ENCODE measurements around the gene ACOT11. TPM values are rescaled to one million over a fixed set of nuclear protein-coding genes. Genes with fewer than 3 reads are reported as not detected.

The ACOT11 gene
- total and polyA plus RNA-seq, 7 experiments from 2014 or later = 0.06 to 2.3 (median 0.87) TPM; not detected in 1

GRCh38 chr1:54549181-54549924 lies 1.3 kb downstream of the ACOT11 start:
- ATAC-seq (no peak), DNase-seq (no peak)
- intact Hi-C loops (cut with micrococcal nuclease) = no loop called here
- CTCF ChIA-PET = no interaction called here
- no peaks in the 10 kb centered on the region for H3K27me3 ChIP-seq (ENCODE audit: control insufficient read depth in 2 of 2, insufficient read depth in 2 of 2, low read length in 2 of 2)
- Mint-ChIP-seq H3K9me3 (no peaks in the 10 kb centered on the region), H3K36me3 (no peaks in the 10 kb centered on the region), H3K4me1 (peaks cover 0 to 5% (median 0%) of the 10 kb centered on the region in 7 donors), H3K27ac (no peak overlapping the region), H3K4me3 (no peak overlapping the region), H3K27me3 (peaks cover 0 to 3% (median 0%) of the 10 kb centered on the region in 5 donors)
- no peaks in the 10 kb centered on the region for H3K36me3 ChIP-seq (ENCODE audit: control insufficient read depth in 2 of 3, insufficient read depth in 3 of 3, low read length in 3 of 3)
- no peak overlapping the region for H3K27ac ChIP-seq (ENCODE audit: low read depth, low read length)
- POLR2A ChIA-PET = no interaction called here
- no peaks in the 10 kb centered on the region for H3K9me3 ChIP-seq (ENCODE audit: control insufficient read depth in 2 of 3, low read length in 3 of 3)
- H3K4me1 ChIP-seq (ENCODE audit: control insufficient read depth in 2 of 2, insufficient read depth in 2 of 2, low read length in 2 of 2) = no peaks in the 10 kb centered on the region
- H3K4me3 ChIP-seq (ENCODE audit: low read length) = no peak overlapping the region

- intact Hi-C loops (cut with micrococcal nuclease) = no loop called here
- ATAC-seq (no peak), DNase-seq (no peak)
- peaks cover 0 to 5% (median 0%) of the 10 kb centered on the region in 7 donors for H3K4me1 Mint-ChIP-seq
- CTCF ChIA-PET = no interaction called here
- Histone ChIP-seq H3K4me3 (ENCODE audit: low read length) (no peak overlapping the region), H3K4me1 (ENCODE audit: control insufficient read depth in 2 of 2, insufficient read depth in 2 of 2, low read length in 2 of 2) (no peaks in the 10 kb centered on the region), H3K36me3 (ENCODE audit: control insufficient read depth in 2 of 3, insufficient read depth in 3 of 3, low read length in 3 of 3) (no peaks in the 10 kb centered on the region), H3K9me3 (ENCODE audit: control insufficient read depth in 2 of 3, low read length in 3 of 3) (no peaks in the 10 kb centered on the region), H3K27ac (ENCODE audit: low read depth, low read length) (no peak overlapping the region), H3K27me3 (ENCODE audit: control insufficient read depth in 2 of 2, insufficient read depth in 2 of 2, low read length in 2 of 2) (no peaks in the 10 kb centered on the region)
- H3K27ac Mint-ChIP-seq = peak overlapping the region in 1 of 9 donors; percentile 38
- peaks cover 0 to 6% (median 3%) of the 10 kb centered on the region in 5 donors for H3K27me3 Mint-ChIP-seq
- H3K36me3 Mint-ChIP-seq = peaks cover 0 to 3% (median 0%) of the 10 kb centered on the region in 5 donors
- H3K9me3 Mint-ChIP-seq = peaks cover 0 to 8% (median 0%) of the 10 kb centered on the region in 11 donors
- POLR2A ChIA-PET = interaction anchor here (0.6 kb wide), 1 partner anchor 10 kb away, joined by 3 read pairs; no protein-coding TSS in a partner anchor
- H3K4me3 Mint-ChIP-seq = no peak overlapping the region
Observed at GRCh38 chr1:54551891-54552290, 3.9 kb downstream of the ACOT11 start.

GRCh38 chr1:54553602-54554313 lies 5.7 kb downstream of the ACOT11 start:
- ChIA-PET POLR2A (no interaction called here), CTCF (interaction anchor here (0.7 kb wide), 1 partner anchor 10 kb away, joined by 3 read pairs; no protein-coding TSS in a partner anchor)
- no peaks in the 10 kb centered on the region for H3K27me3 ChIP-seq (ENCODE audit: control insufficient read depth in 2 of 2, insufficient read depth in 2 of 2, low read length in 2 of 2)
- H3K36me3 Mint-ChIP-seq = peaks cover 0 to 3% (median 0%) of the 10 kb centered on the region in 5 donors
- H3K36me3 ChIP-seq (ENCODE audit: control insufficient read depth in 2 of 3, insufficient read depth in 3 of 3, low read length in 3 of 3) = no peaks in the 10 kb centered on the region
- H3K9me3 ChIP-seq (ENCODE audit: control insufficient read depth in 2 of 3, low read length in 3 of 3) = no peaks in the 10 kb centered on the region
- peaks cover 0 to 8% (median 0%) of the 10 kb centered on the region in 11 donors for H3K9me3 Mint-ChIP-seq
- ATAC-seq (no peak), DNase-seq (no peak)
- intact Hi-C loops (cut with micrococcal nuclease) = no loop called here
- H3K27ac ChIP-seq (ENCODE audit: low read depth, low read length) = no peak overlapping the region
- peaks cover 0 to 4% (median 3%) of the 10 kb centered on the region in 5 donors for H3K27me3 Mint-ChIP-seq
- H3K4me1 ChIP-seq (ENCODE audit: control insufficient read depth in 2 of 2, insufficient read depth in 2 of 2, low read length in 2 of 2) = no peaks in the 10 kb centered on the region
- no peak overlapping the region for H3K4me3 Mint-ChIP-seq
- no peak overlapping the region for H3K27ac Mint-ChIP-seq
- H3K4me1 Mint-ChIP-seq = no peaks in the 10 kb centered on the region
- H3K4me3 ChIP-seq (ENCODE audit: low read length) = no peak overlapping the region

GRCh38 chr1:54556110-54556509 lies 8.1 kb downstream of the ACOT11 start:
- H3K27me3 Mint-ChIP-seq = peaks cover 0 to 4% (median 0%) of the 10 kb centered on the region in 5 donors
- Histone ChIP-seq H3K4me3 (ENCODE audit: low read length) (no peak overlapping the region), H3K27ac (ENCODE audit: low read depth, low read length) (no peak overlapping the region), H3K9me3 (ENCODE audit: control insufficient read depth in 2 of 3, low read length in 3 of 3) (no peaks in the 10 kb centered on the region), H3K27me3 (ENCODE audit: control insufficient read depth in 2 of 2, insufficient read depth in 2 of 2, low read length in 2 of 2) (no peaks in the 10 kb centered on the region), H3K36me3 (ENCODE audit: control insufficient read depth in 2 of 3, insufficient read depth in 3 of 3, low read length in 3 of 3) (no peaks in the 10 kb centered on the region), H3K4me1 (ENCODE audit: control insufficient read depth in 2 of 2, insufficient read depth in 2 of 2, low read length in 2 of 2) (no peaks in the 10 kb centered on the region)
- no peaks in the 10 kb centered on the region for H3K4me1 Mint-ChIP-seq
- H3K27ac Mint-ChIP-seq = no peak overlapping the region
- POLR2A ChIA-PET = no interaction called here
- no peak overlapping the region for H3K4me3 Mint-ChIP-seq
- intact Hi-C loops (cut with micrococcal nuclease) = no loop called here
- no peak for DNase-seq
- peaks cover 0 to 8% (median 0%) of the 10 kb centered on the region in 11 donors for H3K9me3 Mint-ChIP-seq
- H3K36me3 Mint-ChIP-seq = peaks cover 0 to 3% (median 0%) of the 10 kb centered on the region in 5 donors
- ATAC-seq = no peak
- CTCF ChIA-PET = no interaction called here

GRCh38 chr1:54557671-54558355 lies 9.8 kb downstream of the ACOT11 start:
- Mint-ChIP-seq H3K4me3 (no peak overlapping the region), H3K27me3 (peaks cover 0 to 4% (median 0%) of the 10 kb centered on the region in 5 donors), H3K27ac (no peak overlapping the region), H3K36me3 (peaks cover 0 to 3% (median 0%) of the 10 kb centered on the region in 5 donors), H3K4me1 (no peaks in the 10 kb centered on the region), H3K9me3 (peaks cover 0 to 8% (median 0%) of the 10 kb centered on the region in 11 donors)
- ChIA-PET CTCF (interaction anchor here (0.8 to 1.0 kb wide), 2 partner anchors 10 to 295 kb away, joined by 3 to 4 read pairs; partner anchors contain the start of gene ACOT11), POLR2A (no interaction called here)
- DNase-seq (no peak), ATAC-seq (no peak)
- no peaks in the 10 kb centered on the region for H3K36me3 ChIP-seq (ENCODE audit: control insufficient read depth in 2 of 3, insufficient read depth in 3 of 3, low read length in 3 of 3)
- H3K4me1 ChIP-seq (ENCODE audit: control insufficient read depth in 2 of 2, insufficient read depth in 2 of 2, low read length in 2 of 2) = no peaks in the 10 kb centered on the region
- H3K4me3 ChIP-seq (ENCODE audit: low read length) = no peak overlapping the region
- intact Hi-C loops (cut with micrococcal nuclease) = no loop called here
- H3K27ac ChIP-seq (ENCODE audit: low read depth, low read length) = no peak overlapping the region
- no peaks in the 10 kb centered on the region for H3K9me3 ChIP-seq (ENCODE audit: control insufficient read depth in 2 of 3, low read length in 3 of 3)
- H3K27me3 ChIP-seq (ENCODE audit: control insufficient read depth in 2 of 2, insufficient read depth in 2 of 2, low read length in 2 of 2) = no peaks in the 10 kb centered on the region

- Histone ChIP-seq H3K36me3 (ENCODE audit: control insufficient read depth in 2 of 3, insufficient read depth in 3 of 3, low read length in 3 of 3) (no peaks in the 10 kb centered on the region), H3K9me3 (ENCODE audit: control insufficient read depth in 2 of 3, low read length in 3 of 3) (no peaks in the 10 kb centered on the region), H3K4me1 (ENCODE audit: control insufficient read depth in 2 of 2, insufficient read depth in 2 of 2, low read length in 2 of 2) (no peaks in the 10 kb centered on the region), H3K27ac (ENCODE audit: low read depth, low read length) (no peak overlapping the region), H3K4me3 (ENCODE audit: low read length) (no peak overlapping the region), H3K27me3 (ENCODE audit: control insufficient read depth in 2 of 2, insufficient read depth in 2 of 2, low read length in 2 of 2) (no peaks in the 10 kb centered on the region)
- H3K27me3 Mint-ChIP-seq = peaks cover 0 to 4% (median 0%) of the 10 kb centered on the region in 5 donors
- H3K27ac Mint-ChIP-seq = no peak overlapping the region
- ChIA-PET POLR2A (no interaction called here), CTCF (interaction anchor here (0.8 to 1.0 kb wide), 2 partner anchors 11 to 296 kb away, joined by 3 to 4 read pairs; partner anchors contain the start of gene ACOT11)
- H3K4me3 Mint-ChIP-seq = no peak overlapping the region
- H3K9me3 Mint-ChIP-seq = peaks cover 0 to 8% (median 0%) of the 10 kb centered on the region in 11 donors
- H3K4me1 Mint-ChIP-seq = no peaks in the 10 kb centered on the region
- ATAC-seq (no peak), DNase-seq (no peak)
- H3K36me3 Mint-ChIP-seq = peaks cover 0 to 3% (median 0%) of the 10 kb centered on the region in 5 donors
- intact Hi-C loops (cut with micrococcal nuclease) = no loop called here
Observed at GRCh38 chr1:54558434-54559030, 10.5 kb downstream of the ACOT11 start.

Measured in naive thymus-derived CD4-positive, alpha-beta T cell (primary cell).